LNCaP clone FGC (cell line): Measurements from ENCODE around the gene TMEM79.
"Not testable (repeated sequence)": the region's sequence is repeated elsewhere in the genome, so short reads cannot be mapped to it uniquely, and the experiment has no call there.

Experiments
- DNase-seq: peaks from one replicate; pipeline ENCODE4 v3.0.0-alpha.2; 2011; ENCODE audit warnings: low read depth
- H3K4me3 ChIP-seq: 2 replicates; pipeline ENCODE4 v1.5.1; 2011; ENCODE audit warnings: mild to moderate bottlenecking, low read depth, low read length, control low read depth
- CTCF ChIP-seq: IDR thresholded peaks from 2 replicates; pipeline ENCODE4 v1.5.1; 2012; ENCODE audit warnings: mild to moderate bottlenecking; ENCODE audit not compliant: control insufficient read depth, insufficient read depth; ENCODE audit errors: extremely low read depth

The TMEM79 gene

GRCh38 chr1:156319664-156320063 is 35.5 kb downstream of the TMEM79 start:
- TF ChIP-seq CTCF = peak; percentile 45
- H3K4me3 ChIP-seq = no peak overlapping the region
- no peak for DNase-seq

- no peak overlapping the region for H3K4me3 ChIP-seq
- no peak for DNase-seq
- TF ChIP-seq CTCF = no peak
These were observed 36.4 kb downstream of the TMEM79 start for GRCh38 chr1:156320560-156320959.

GRCh38 chr1:156323179-156323578 is 39.1 kb downstream of the TMEM79 start:
- DNase-seq, H3K4me3 ChIP-seq: not testable (repeated sequence)

GRCh38 chr1:156336242-156336641 is 52.1 kb downstream of the TMEM79 start:
- H3K4me3 ChIP-seq = peak overlapping the region; percentile 94
- DNase-seq = no peak
- no peak for TF ChIP-seq CTCF

- no peak for TF ChIP-seq CTCF
These were observed 53.1 kb downstream of the TMEM79 start for GRCh38 chr1:156337052-156337887.

GRCh38 chr1:156337888-156338179 is 53.7 kb downstream of the TMEM79 start:
- DNase-seq = no peak
- TF ChIP-seq CTCF = no peak
- peak overlapping the region; percentile 94 for H3K4me3 ChIP-seq

More at GRCh38 chr1:156337052-156337887, 53.1 kb downstream of the TMEM79 start:
- DNase-seq = no peak
- H3K4me3 ChIP-seq = peak overlapping the region; percentile 94

- TF ChIP-seq CTCF = no peak
- DNase-seq = peak; percentile 100
- peak within 1 kb of the TSS; percentile 94 for H3K4me3 ChIP-seq
These were observed 54.3 kb downstream of the TMEM79 start, which contains the start of the genes CCT3 and TSACC for GRCh38 chr1:156338180-156338976. Gene CCT3 (minus strand): TSS chr1:156338292. CDS start chr1:156338184, 108 bp downstream. Gene TSACC (plus strand): TSS chr1:156338526. CDS start chr1:156339758, 1,232 bp downstream.
